RWPE2 (cell line): Measurements from ENCODE around the gene RPS6KA2.

Experiments
- ATAC-seq: fragments of 200-7000 bp; cut with Tn5 transposase; 3 replicates; pipeline ENCODE4 v1.9.1; 2021; ENCODE audit warnings: low read depth
- DNase-seq: peaks from one replicate; pipeline ENCODE4 v3.0.0-alpha.2; 2020; ENCODE audit warnings: low spot score
- H3K27ac ChIP-seq: fragments of 450-650 bp; 2 replicates; pipeline ENCODE4 v1.5.1; 2017; ENCODE audit warnings: mild to moderate bottlenecking; ENCODE audit not compliant: poor library complexity, severe bottlenecking
- H3K27me3 ChIP-seq: fragments of 250-450 bp; sonication (Bioruptor Pico); 2 replicates; pipeline ENCODE4 v1.5.1; 2021; ENCODE audit warnings: mild to moderate bottlenecking, moderate library complexity; ENCODE audit not compliant: insufficient read depth, poor library complexity, severe bottlenecking
- H3K36me3 ChIP-seq: fragments of 250-450 bp; sonication (Bioruptor Pico); 2 replicates; pipeline ENCODE4 v1.5.1; 2020; ENCODE audit warnings: low read depth, mild to moderate bottlenecking, moderate library complexity
- H3K4me1 ChIP-seq: fragments of 250-450 bp; sonication (Bioruptor Pico); 2 replicates; pipeline ENCODE4 v1.5.1; 2021; ENCODE audit warnings: mild to moderate bottlenecking, moderate library complexity; ENCODE audit not compliant: insufficient read depth, poor library complexity, severe bottlenecking
- H3K4me3 ChIP-seq: fragments of 250-450 bp; sonication (Bioruptor Pico); 2 replicates; pipeline ENCODE4 v1.5.1; 2021; ENCODE audit warnings: mild to moderate bottlenecking, moderate library complexity; ENCODE audit not compliant: severe bottlenecking
- H3K9me3 ChIP-seq: fragments of 250-450 bp; sonication (Bioruptor Pico); 2 replicates; pipeline ENCODE4 v1.5.1; 2021; ENCODE audit warnings: mild to moderate bottlenecking, moderate library complexity; ENCODE audit not compliant: severe bottlenecking
- CTCF ChIP-seq: fragments of 450-650 bp; IDR thresholded peaks from one replicate; pipeline ENCODE4 v1.5.1; 2017; ENCODE audit warnings: mild to moderate bottlenecking, moderate library complexity; ENCODE audit not compliant: poor library complexity, severe bottlenecking

Gene RPS6KA2

GRCh38 chr6:166382933-166383801, 243.9 kb downstream of the RPS6KA2 start, which contains the start of gene MPC1:
MPC1 (minus strand) TSS chr6:166382940; CDS start chr6:166382876, 64 bp downstream.
- no peak for TF ChIP-seq CTCF
- no peaks in the 10 kb centered on the region for H3K4me1 ChIP-seq
- H3K9me3 ChIP-seq, result no peaks in the 10 kb centered on the region
- peak; percentile 92 for DNase-seq
- peak within 1 kb of the TSS; percentile 91 for H3K4me3 ChIP-seq
- peak within 1 kb of the TSS; percentile 68 for H3K27ac ChIP-seq
- ATAC-seq, result peak; percentile 93
- H3K36me3 ChIP-seq, result no peaks in the 10 kb centered on the region
- H3K27me3 ChIP-seq, result no peaks in the 10 kb centered on the region

GRCh38 chr6:166382500-166382932, 244.5 kb downstream of the RPS6KA2 start:
- H3K9me3 ChIP-seq, result no peaks in the 10 kb centered on the region
- H3K4me1 ChIP-seq, result no peaks in the 10 kb centered on the region
- H3K4me3 ChIP-seq, result peak overlapping the region; percentile 91
- DNase-seq (no peak), ATAC-seq (no peak; the same call in 1 of the 3 replicates)
- peak overlapping the region; percentile 68 for H3K27ac ChIP-seq
- TF ChIP-seq CTCF, result no peak
- no peaks in the 10 kb centered on the region for H3K27me3 ChIP-seq
- no peaks in the 10 kb centered on the region for H3K36me3 ChIP-seq

- H3K36me3 ChIP-seq, result no peaks in the 10 kb centered on the region
- H3K9me3 ChIP-seq, result no peaks in the 10 kb centered on the region
- peak; percentile 93 for TF ChIP-seq CTCF
- H3K27ac ChIP-seq, result peak overlapping the region; percentile 68
- DNase-seq (no peak), ATAC-seq (peak; percentile 49)
- H3K4me1 ChIP-seq, result no peaks in the 10 kb centered on the region
- peak overlapping the region; percentile 91 for H3K4me3 ChIP-seq
- H3K27me3 ChIP-seq, result no peaks in the 10 kb centered on the region
These were observed 245.1 kb downstream of the RPS6KA2 start for GRCh38 chr6:166381733-166382499.

- H3K4me3 ChIP-seq, result peak overlapping the region; percentile 91
- DNase-seq, result no peak
- H3K27ac ChIP-seq, result no peak overlapping the region
- no peaks in the 10 kb centered on the region for H3K27me3 ChIP-seq
- ATAC-seq, result no peak
- no peak for TF ChIP-seq CTCF
- no peaks in the 10 kb centered on the region for H3K9me3 ChIP-seq
- no peaks in the 10 kb centered on the region for H3K36me3 ChIP-seq
- H3K4me1 ChIP-seq, result no peaks in the 10 kb centered on the region
These were observed 245.7 kb downstream of the RPS6KA2 start for GRCh38 chr6:166381381-166381732.
